GM23338 (cell line): ENCODE data around the gene TAF4. TPM values are rescaled to one million over a fixed set of nuclear protein-coding genes. Genes with fewer than 3 reads are reported as not detected.

Experiments
- ATAC-seq: fragments of 200-7000 bp; cut with Tn5 transposase; 3 replicates; pipeline ENCODE4 v1.9.1; 2020
- DNase-seq: peaks from one replicate; pipeline ENCODE4 v3.0.0-alpha.2; 2015; ENCODE audit warnings: low spot score
- H2AFZ ChIP-seq: fragments of 200-600 bp; sonication (generic); 2 replicates; pipeline ENCODE4 v1.8.0; 2016; ENCODE audit warnings: antibody characterized with exemption, mild to moderate bottlenecking, moderate library complexity
- H3F3A ChIP-seq: fragments of 200-600 bp; sonication (generic); replicated peaks from 2 replicates; pipeline ENCODE4 v1.8.0; 2017; ENCODE audit warnings: antibody characterized with exemption, mixed run types, low read depth
- H3K27ac ChIP-seq: fragments of 200-600 bp; sonication (generic); 2 replicates; pipeline ENCODE4 v1.6.1; 2016; ENCODE audit warnings: low read depth
- H3K27me3 ChIP-seq: fragments of 200-600 bp; sonication (generic); 2 replicates; pipeline ENCODE4 v1.8.0; 2016; ENCODE audit warnings: mild to moderate bottlenecking, mixed run types, moderate library complexity; ENCODE audit not compliant: insufficient read depth
- H3K36me3 ChIP-seq: fragments of 200-600 bp; sonication (generic); 2 replicates; pipeline ENCODE4 v1.8.0; 2016; ENCODE audit warnings: mild to moderate bottlenecking; ENCODE audit not compliant: insufficient read depth
- H3K4me1 ChIP-seq: fragments of 200-600 bp; sonication (generic); 2 replicates; pipeline ENCODE4 v1.8.0; 2016; ENCODE audit warnings: mild to moderate bottlenecking, moderate library complexity; ENCODE audit not compliant: insufficient read depth
- H3K4me2 ChIP-seq: fragments of 200-600 bp; sonication (generic); 2 replicates; pipeline ENCODE4 v1.7.1; 2017; ENCODE audit warnings: mixed run types
- H3K4me3 ChIP-seq: fragments of 200-600 bp; sonication (generic); 2 replicates; pipeline ENCODE4 v1.6.1; 2016; ENCODE audit warnings: mixed run types
- H3K79me2 ChIP-seq: fragments of 200-600 bp; sonication (generic); replicated peaks from 2 replicates; pipeline ENCODE4 v1.8.0; 2017; ENCODE audit warnings: mild to moderate bottlenecking; ENCODE audit not compliant: insufficient read depth
- H3K9me2 ChIP-seq: fragments of 200-600 bp; sonication (generic); 2 replicates; pipeline ENCODE4 v1.8.0; 2017; ENCODE audit not compliant: insufficient read depth
- H4K20me1 ChIP-seq: fragments of 200-600 bp; sonication (generic); replicated peaks from 2 replicates; pipeline ENCODE4 v1.8.0; 2017; ENCODE audit warnings: mild to moderate bottlenecking; ENCODE audit not compliant: insufficient read depth
- H3K27ac Mint-ChIP-seq: 2 replicates; pipeline ENCODE4 v1.8.0; 2020; ENCODE audit warnings: inconsistent platforms, mild to moderate bottlenecking, moderate library complexity, mixed read lengths
- H3K27me3 Mint-ChIP-seq: 3 replicates; pipeline ENCODE4 v1.8.0; 2022; ENCODE audit warnings: low read depth, mild to moderate bottlenecking, moderate library complexity, mixed read lengths, inconsistent platforms; ENCODE audit not compliant: insufficient read depth, poor library complexity
- H3K36me3 Mint-ChIP-seq: 3 replicates; pipeline ENCODE4 v1.8.0; 2021; ENCODE audit warnings: low read depth, mild to moderate bottlenecking, inconsistent platforms, moderate library complexity, mixed read lengths
- H3K4me1 Mint-ChIP-seq: 3 replicates; pipeline ENCODE4 v1.8.0; 2020; ENCODE audit warnings: mild to moderate bottlenecking, inconsistent platforms, mixed read lengths
- H3K4me3 Mint-ChIP-seq: 3 replicates; pipeline ENCODE4 v1.8.0; 2021; ENCODE audit warnings: moderate library complexity, mild to moderate bottlenecking, inconsistent platforms, mixed read lengths
- H3K9me3 Mint-ChIP-seq: 3 replicates; pipeline ENCODE4 v1.8.0; 2020; ENCODE audit warnings: moderate library complexity, mild to moderate bottlenecking, inconsistent platforms, mixed read lengths
- CREB1 ChIP-seq: fragments of 250-450 bp; sonication (Bioruptor Pico); IDR thresholded peaks from 2 replicates; pipeline ENCODE4 v1.5.0; 2020; ENCODE audit warnings: low read depth, mild to moderate bottlenecking, moderate library complexity
- EZH2 ChIP-seq: fragments of 200-600 bp; sonication (generic); IDR thresholded peaks from one replicate; pipeline ENCODE4 v1.8.0; 2017; ENCODE audit warnings: antibody characterized with exemption, mild to moderate bottlenecking, low read depth; ENCODE audit not compliant: unreplicated experiment
- EZH2phosphoT487 ChIP-seq: fragments of 200-600 bp; sonication (generic); IDR thresholded peaks from one replicate; pipeline ENCODE4 v1.8.1; 2018; ENCODE audit warnings: antibody characterized with exemption; ENCODE audit not compliant: unreplicated experiment
- JUNB ChIP-seq: IDR thresholded peaks from one replicate; pipeline ENCODE4 v1.6.1; 2016; ENCODE audit warnings: antibody characterized with exemption; ENCODE audit not compliant: unreplicated experiment
- NANOG ChIP-seq: IDR thresholded peaks from 2 replicates; pipeline ENCODE4 v1.6.1; 2016; ENCODE audit warnings: antibody characterized with exemption, borderline replicate concordance
- POLR2AphosphoS5 ChIP-seq: IDR thresholded peaks from 2 replicates; pipeline ENCODE4 v1.6.1; 2016; ENCODE audit warnings: antibody characterized with exemption, low read depth
- STAT1 ChIP-seq: IDR thresholded peaks from one replicate; pipeline ENCODE4 v1.6.1; 2016; ENCODE audit warnings: antibody characterized with exemption; ENCODE audit not compliant: unreplicated experiment
- ZNF114 ChIP-seq: fragments of 250-450 bp; sonication (Bioruptor Pico); IDR thresholded peaks from 2 replicates; pipeline ENCODE4 v1.5.0; 2020; ENCODE audit warnings: mild to moderate bottlenecking, moderate library complexity
- ZNF331 ChIP-seq: fragments of 250-450 bp; sonication (Bioruptor Pico); IDR thresholded peaks from 2 replicates; pipeline ENCODE4 v1.5.0; 2020; ENCODE audit warnings: low read depth, mild to moderate bottlenecking, moderate library complexity
- polyA plus RNA-seq: library from polyadenylated mRNA; unstranded; fragments of >200 nt; fragmentation: Nextera tagmentation; extraction: Ambion mirVana; gene quantifications from 2 replicates; pipeline ENCODE4 v1.2.1, GENCODE V29; 2016
- total RNA-seq: library from RNA; depleted of rRNA; stranded (reverse); fragments of >200 nt; shearing (Covaris generic); gene quantifications from 2 replicates; pipeline ENCODE4 v1.2.3, GENCODE V29; 2014
- TF ChIP-seq, protein P1 (sequence below): IDR thresholded peaks from 2 replicates; pipeline ENCODE4 v1.6.1; 2016; ENCODE audit warnings: antibody characterized with exemption
- TF ChIP-seq, protein P2 (sequence below): fragments of 250-450 bp; sonication (Bioruptor Pico); IDR thresholded peaks from 2 replicates; pipeline ENCODE4 v1.5.0; 2020; ENCODE audit warnings: mild to moderate bottlenecking, moderate library complexity
- TF ChIP-seq, protein P3 (sequence below): IDR thresholded peaks from one replicate; pipeline ENCODE4 v1.6.1; 2018; ENCODE audit warnings: antibody characterized with exemption; ENCODE audit not compliant: unreplicated experiment
- TF ChIP-seq, protein P4 (sequence below), 2 experiments: fragments of 200-600 bp in 1 of 2; sonication (generic) in 1 of 2; conservative IDR thresholded peaks; 2 replicates each; pipeline versions ENCODE4 v1.5.1 to v1.6.1; 2016 to 2017; ENCODE audit warnings: antibody characterized with exemption in 2 of 2, low read depth in 2 of 2, mild to moderate bottlenecking in 2 of 2, moderate library complexity in 1 of 2

The TAF4 gene
- total and polyA plus RNA-seq, 2 experiments from 2014 or later, result 7.2 to 60.0 TPM

DNA sequence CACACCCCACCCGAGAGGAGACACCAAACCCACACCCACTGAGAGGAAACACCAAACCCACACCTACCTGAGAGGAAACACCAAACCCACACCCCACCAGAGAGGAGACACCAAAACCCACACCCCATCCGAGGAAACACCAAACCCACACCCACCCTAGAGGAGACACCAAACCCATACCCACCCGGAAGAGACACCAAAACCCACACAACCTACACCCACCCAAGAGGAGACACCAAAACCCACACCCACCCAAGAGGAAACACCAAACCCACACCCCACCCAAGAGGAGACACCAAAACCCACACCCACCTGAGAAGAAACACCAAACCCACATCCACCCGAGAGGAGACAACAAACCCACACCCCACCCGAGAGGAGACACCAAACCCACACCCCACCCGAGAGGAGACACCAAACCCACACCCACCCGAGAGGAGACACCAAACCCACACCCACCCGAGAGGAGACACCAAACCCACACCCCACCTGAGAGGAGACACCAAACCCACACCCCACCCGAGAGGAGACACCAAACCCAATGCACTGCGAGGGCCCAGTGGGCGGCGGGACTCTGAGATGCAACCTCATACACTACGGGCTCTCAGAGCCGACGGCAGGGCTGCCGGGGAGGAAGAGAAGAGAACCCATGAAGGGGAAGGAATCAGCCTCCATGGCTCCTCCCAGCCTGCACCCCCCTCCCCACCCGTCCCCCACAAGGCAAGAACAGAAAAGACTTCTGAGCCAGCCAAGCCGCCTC lies 83.3 kb downstream of the TAF4 start:
- TF ChIP-seq NANOG, result no peak
- TF ChIP-seq, protein P1, sequence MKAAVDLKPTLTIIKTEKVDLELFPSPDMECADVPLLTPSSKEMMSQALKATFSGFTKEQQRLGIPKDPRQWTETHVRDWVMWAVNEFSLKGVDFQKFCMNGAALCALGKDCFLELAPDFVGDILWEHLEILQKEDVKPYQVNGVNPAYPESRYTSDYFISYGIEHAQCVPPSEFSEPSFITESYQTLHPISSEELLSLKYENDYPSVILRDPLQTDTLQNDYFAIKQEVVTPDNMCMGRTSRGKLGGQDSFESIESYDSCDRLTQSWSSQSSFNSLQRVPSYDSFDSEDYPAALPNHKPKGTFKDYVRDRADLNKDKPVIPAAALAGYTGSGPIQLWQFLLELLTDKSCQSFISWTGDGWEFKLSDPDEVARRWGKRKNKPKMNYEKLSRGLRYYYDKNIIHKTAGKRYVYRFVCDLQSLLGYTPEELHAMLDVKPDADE, result no peak
- TF ChIP-seq, protein P2, sequence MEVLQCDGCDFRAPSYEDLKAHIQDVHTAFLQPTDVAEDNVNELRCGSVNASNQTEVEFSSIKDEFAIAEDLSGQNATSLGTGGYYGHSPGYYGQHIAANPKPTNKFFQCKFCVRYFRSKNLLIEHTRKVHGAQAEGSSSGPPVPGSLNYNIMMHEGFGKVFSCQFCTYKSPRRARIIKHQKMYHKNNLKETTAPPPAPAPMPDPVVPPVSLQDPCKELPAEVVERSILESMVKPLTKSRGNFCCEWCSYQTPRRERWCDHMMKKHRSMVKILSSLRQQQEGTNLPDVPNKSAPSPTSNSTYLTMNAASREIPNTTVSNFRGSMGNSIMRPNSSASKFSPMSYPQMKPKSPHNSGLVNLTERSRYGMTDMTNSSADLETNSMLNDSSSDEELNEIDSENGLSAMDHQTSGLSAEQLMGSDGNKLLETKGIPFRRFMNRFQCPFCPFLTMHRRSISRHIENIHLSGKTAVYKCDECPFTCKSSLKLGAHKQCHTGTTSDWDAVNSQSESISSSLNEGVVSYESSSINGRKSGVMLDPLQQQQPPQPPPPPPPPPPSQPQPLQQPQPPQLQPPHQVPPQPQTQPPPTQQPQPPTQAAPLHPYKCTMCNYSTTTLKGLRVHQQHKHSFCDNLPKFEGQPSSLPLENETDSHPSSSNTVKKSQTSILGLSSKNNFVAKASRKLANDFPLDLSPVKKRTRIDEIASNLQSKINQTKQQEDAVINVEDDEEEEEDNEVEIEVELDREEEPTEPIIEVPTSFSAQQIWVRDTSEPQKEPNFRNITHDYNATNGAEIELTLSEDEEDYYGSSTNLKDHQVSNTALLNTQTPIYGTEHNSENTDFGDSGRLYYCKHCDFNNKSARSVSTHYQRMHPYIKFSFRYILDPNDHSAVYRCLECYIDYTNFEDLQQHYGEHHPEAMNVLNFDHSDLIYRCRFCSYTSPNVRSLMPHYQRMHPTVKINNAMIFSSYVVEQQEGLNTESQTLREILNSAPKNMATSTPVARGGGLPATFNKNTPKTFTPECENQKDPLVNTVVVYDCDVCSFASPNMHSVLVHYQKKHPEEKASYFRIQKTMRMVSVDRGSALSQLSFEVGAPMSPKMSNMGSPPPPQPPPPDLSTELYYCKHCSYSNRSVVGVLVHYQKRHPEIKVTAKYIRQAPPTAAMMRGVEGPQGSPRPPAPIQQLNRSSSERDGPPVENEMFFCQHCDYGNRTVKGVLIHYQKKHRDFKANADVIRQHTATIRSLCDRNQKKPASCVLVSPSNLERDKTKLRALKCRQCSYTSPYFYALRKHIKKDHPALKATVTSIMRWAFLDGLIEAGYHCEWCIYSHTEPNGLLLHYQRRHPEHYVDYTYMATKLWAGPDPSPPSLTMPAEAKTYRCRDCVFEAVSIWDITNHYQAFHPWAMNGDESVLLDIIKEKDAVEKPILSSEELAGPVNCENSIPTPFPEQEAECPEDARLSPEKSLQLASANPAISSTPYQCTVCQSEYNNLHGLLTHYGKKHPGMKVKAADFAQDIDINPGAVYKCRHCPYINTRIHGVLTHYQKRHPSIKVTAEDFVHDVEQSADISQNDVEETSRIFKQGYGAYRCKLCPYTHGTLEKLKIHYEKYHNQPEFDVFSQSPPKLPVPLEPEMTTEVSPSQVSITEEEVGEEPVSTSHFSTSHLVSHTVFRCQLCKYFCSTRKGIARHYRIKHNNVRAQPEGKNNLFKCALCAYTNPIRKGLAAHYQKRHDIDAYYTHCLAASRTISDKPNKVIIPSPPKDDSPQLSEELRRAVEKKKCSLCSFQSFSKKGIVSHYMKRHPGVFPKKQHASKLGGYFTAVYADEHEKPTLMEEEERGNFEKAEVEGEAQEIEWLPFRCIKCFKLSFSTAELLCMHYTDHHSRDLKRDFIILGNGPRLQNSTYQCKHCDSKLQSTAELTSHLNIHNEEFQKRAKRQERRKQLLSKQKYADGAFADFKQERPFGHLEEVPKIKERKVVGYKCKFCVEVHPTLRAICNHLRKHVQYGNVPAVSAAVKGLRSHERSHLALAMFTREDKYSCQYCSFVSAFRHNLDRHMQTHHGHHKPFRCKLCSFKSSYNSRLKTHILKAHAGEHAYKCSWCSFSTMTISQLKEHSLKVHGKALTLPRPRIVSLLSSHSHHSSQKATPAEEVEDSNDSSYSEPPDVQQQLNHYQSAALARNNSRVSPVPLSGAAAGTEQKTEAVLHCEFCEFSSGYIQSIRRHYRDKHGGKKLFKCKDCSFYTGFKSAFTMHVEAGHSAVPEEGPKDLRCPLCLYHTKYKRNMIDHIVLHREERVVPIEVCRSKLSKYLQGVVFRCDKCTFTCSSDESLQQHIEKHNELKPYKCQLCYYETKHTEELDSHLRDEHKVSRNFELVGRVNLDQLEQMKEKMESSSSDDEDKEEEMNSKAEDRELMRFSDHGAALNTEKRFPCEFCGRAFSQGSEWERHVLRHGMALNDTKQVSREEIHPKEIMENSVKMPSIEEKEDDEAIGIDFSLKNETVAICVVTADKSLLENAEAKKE (CRISPR knock-in tag), result no peak
- TF ChIP-seq EZH2, result no peak
- no peak for TF ChIP-seq ZNF114 (CRISPR knock-in tag)
- TF ChIP-seq POLR2AphosphoS5, result no peak
- TF ChIP-seq, protein P3, sequence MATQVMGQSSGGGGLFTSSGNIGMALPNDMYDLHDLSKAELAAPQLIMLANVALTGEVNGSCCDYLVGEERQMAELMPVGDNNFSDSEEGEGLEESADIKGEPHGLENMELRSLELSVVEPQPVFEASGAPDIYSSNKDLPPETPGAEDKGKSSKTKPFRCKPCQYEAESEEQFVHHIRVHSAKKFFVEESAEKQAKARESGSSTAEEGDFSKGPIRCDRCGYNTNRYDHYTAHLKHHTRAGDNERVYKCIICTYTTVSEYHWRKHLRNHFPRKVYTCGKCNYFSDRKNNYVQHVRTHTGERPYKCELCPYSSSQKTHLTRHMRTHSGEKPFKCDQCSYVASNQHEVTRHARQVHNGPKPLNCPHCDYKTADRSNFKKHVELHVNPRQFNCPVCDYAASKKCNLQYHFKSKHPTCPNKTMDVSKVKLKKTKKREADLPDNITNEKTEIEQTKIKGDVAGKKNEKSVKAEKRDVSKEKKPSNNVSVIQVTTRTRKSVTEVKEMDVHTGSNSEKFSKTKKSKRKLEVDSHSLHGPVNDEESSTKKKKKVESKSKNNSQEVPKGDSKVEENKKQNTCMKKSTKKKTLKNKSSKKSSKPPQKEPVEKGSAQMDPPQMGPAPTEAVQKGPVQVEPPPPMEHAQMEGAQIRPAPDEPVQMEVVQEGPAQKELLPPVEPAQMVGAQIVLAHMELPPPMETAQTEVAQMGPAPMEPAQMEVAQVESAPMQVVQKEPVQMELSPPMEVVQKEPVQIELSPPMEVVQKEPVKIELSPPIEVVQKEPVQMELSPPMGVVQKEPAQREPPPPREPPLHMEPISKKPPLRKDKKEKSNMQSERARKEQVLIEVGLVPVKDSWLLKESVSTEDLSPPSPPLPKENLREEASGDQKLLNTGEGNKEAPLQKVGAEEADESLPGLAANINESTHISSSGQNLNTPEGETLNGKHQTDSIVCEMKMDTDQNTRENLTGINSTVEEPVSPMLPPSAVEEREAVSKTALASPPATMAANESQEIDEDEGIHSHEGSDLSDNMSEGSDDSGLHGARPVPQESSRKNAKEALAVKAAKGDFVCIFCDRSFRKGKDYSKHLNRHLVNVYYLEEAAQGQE, result no peak
- TF ChIP-seq, protein P4, sequence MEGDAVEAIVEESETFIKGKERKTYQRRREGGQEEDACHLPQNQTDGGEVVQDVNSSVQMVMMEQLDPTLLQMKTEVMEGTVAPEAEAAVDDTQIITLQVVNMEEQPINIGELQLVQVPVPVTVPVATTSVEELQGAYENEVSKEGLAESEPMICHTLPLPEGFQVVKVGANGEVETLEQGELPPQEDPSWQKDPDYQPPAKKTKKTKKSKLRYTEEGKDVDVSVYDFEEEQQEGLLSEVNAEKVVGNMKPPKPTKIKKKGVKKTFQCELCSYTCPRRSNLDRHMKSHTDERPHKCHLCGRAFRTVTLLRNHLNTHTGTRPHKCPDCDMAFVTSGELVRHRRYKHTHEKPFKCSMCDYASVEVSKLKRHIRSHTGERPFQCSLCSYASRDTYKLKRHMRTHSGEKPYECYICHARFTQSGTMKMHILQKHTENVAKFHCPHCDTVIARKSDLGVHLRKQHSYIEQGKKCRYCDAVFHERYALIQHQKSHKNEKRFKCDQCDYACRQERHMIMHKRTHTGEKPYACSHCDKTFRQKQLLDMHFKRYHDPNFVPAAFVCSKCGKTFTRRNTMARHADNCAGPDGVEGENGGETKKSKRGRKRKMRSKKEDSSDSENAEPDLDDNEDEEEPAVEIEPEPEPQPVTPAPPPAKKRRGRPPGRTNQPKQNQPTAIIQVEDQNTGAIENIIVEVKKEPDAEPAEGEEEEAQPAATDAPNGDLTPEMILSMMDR (conservative IDR thresholded peaks at IDR 0.05; ENCODE audit: low read depth in 2 of 2), result no peak
- TF ChIP-seq STAT1, result no peak
- no peak for TF ChIP-seq CREB1 (CRISPR knock-in tag)
- no peak for TF ChIP-seq EZH2phosphoT487
- TF ChIP-seq ZNF331 (CRISPR knock-in tag), result no peak
- TF ChIP-seq JUNB, result no peak
- H4K20me1 ChIP-seq, result peaks cover 13% of the 10 kb centered on the region
- no peak overlapping the region for H3K4me2 ChIP-seq
- no peak overlapping the region for H3K27ac Mint-ChIP-seq
- ATAC-seq (no peak), DNase-seq (no peak)
- H3K4me1 Mint-ChIP-seq, result peaks cover 4% of the 10 kb centered on the region
- no peak overlapping the region for H3K4me3 ChIP-seq
- no peaks in the 10 kb centered on the region for H3K4me1 ChIP-seq
- H3K27me3 ChIP-seq, result no peaks in the 10 kb centered on the region
- peaks cover 40% of the 10 kb centered on the region for H3K36me3 Mint-ChIP-seq
- H2AFZ ChIP-seq, result no peak overlapping the region
- H3K27ac ChIP-seq, result no peak overlapping the region
- peaks cover 7% of the 10 kb centered on the region; the same call in 2 of the 3 replicates for H3K9me3 Mint-ChIP-seq
- no peaks in the 10 kb centered on the region for H3K9me2 ChIP-seq
- peaks cover 21% of the 10 kb centered on the region for H3K79me2 ChIP-seq
- H3F3A ChIP-seq, result no peaks in the 10 kb centered on the region
- H3K4me3 Mint-ChIP-seq, result no peak overlapping the region
- peaks cover 13% of the 10 kb centered on the region for H3K27me3 Mint-ChIP-seq
- H3K36me3 ChIP-seq, result no peaks in the 10 kb centered on the region
